Psoas muscle (tissue), 8 donors: Measurements from ENCODE around the gene RPS6KA4. TPM values are rescaled to one million over a fixed set of nuclear protein-coding genes. Genes with fewer than 3 reads are reported as not detected.

Source experiments
- ATAC-seq, 4 donors: fragments of 200-7000 bp; cut with Tn5 transposase; one replicate each; pipeline ENCODE4 v1.9.1; 2020; ENCODE audit warnings: moderate library complexity in 3 of 4, mild to moderate bottlenecking in 2 of 4
- DNase-seq, 2 donors: peaks; one replicate each; pipeline ENCODE4 v3.0.0-alpha.2; 2020
- H3K27ac ChIP-seq: fragments of 200-600 bp; one replicate; pipeline ENCODE4 v1.8.0; 2022
- H3K27me3 ChIP-seq, 3 donors: fragments of 200-600 bp in 1 of 3; one replicate each; pipeline versions ENCODE4 v1.6.1 to v1.8.0; 2013 to 2022; ENCODE audit warnings: low read length in 2 of 3, mild to moderate bottlenecking in 2 of 3, moderate library complexity in 1 of 3; ENCODE audit not compliant: insufficient read depth in 3 of 3
- H3K36me3 ChIP-seq, 2 donors: fragments of 200-600 bp in 1 of 2; one replicate each; pipeline versions ENCODE4 v1.6.1 to v1.8.0; 2013 to 2022; ENCODE audit warnings: low read depth in 1 of 2, mild to moderate bottlenecking in 1 of 2, moderate library complexity in 1 of 2; ENCODE audit not compliant: insufficient read depth in 1 of 2
- H3K4me1 ChIP-seq: fragments of 200-600 bp; one replicate; pipeline ENCODE4 v1.8.0; 2022
- H3K4me3 ChIP-seq: fragments of 200-600 bp; one replicate; pipeline ENCODE4 v1.8.0; 2022; ENCODE audit warnings: mild to moderate bottlenecking
- H3K9me3 ChIP-seq: fragments of 200-600 bp; one replicate; pipeline ENCODE4 v1.8.0; 2022
- WGBS, 3 donors: extraction: QIAGEN DNeasy Blood & Tissue Kit; methylation state at CpG; one replicate each; pipeline versions ENCODE4 v1.1.6 to v1.1.7; 2013; 5-methylcytosine and 5-hydroxymethylcytosine counted together
- intact Hi-C, 2 donors: fragments of 100-400 bp; cut with DNase I; formaldehyde crosslinking; loops; one replicate each; pipeline versions ENCODE4 v1.11.0 to v1.14.2; 2022
- polyA plus RNA-seq, 3 donors: library from polyadenylated mRNA; stranded (reverse); fragments of 200-250 nt; gene quantifications; one replicate each; pipeline ENCODE4 v1.2.3, GENCODE V29; 2013
- total RNA-seq, 4 donors: library from RNA; stranded (reverse); fragmentation: NEBNext Ultra II Directional in 2 of 4; extraction: Animal tissue kit (Norgen Biotek cat#: 25700) in 2 of 4; gene quantifications; one replicate each; pipeline versions ENCODE4 v1.2.1 to v1.2.4, GENCODE V29; 2021 to 2023
- TF ChIP-seq, protein P1 (sequence below): fragments of 200-600 bp; IDR thresholded peaks from one replicate; pipeline ENCODE4 v1.8.0; 2022; ENCODE audit warnings: antibody characterized with exemption
- donor health status: healthy with polysubstance abuse.
- donor health status: DM: no; HTN: no; CAD: no; lungs with moderate emphysema.
- donor health status: Bipolar disorder and iron deficiency.
- donor health status: healthy.
- donor health status: DM: yes; HTN: yes; CAD: no.
- donor health status: DM: no; HTN: no; CAD: no.
- donor health status: DM: no; HTN: no; CAD: no.
- donor health status: DM: yes; HTN: yes; CAD: no.

Gene RPS6KA4
- total and polyA plus RNA-seq, 7 donors: 9.5 to 15.9 (median 13.1) TPM

DNA sequence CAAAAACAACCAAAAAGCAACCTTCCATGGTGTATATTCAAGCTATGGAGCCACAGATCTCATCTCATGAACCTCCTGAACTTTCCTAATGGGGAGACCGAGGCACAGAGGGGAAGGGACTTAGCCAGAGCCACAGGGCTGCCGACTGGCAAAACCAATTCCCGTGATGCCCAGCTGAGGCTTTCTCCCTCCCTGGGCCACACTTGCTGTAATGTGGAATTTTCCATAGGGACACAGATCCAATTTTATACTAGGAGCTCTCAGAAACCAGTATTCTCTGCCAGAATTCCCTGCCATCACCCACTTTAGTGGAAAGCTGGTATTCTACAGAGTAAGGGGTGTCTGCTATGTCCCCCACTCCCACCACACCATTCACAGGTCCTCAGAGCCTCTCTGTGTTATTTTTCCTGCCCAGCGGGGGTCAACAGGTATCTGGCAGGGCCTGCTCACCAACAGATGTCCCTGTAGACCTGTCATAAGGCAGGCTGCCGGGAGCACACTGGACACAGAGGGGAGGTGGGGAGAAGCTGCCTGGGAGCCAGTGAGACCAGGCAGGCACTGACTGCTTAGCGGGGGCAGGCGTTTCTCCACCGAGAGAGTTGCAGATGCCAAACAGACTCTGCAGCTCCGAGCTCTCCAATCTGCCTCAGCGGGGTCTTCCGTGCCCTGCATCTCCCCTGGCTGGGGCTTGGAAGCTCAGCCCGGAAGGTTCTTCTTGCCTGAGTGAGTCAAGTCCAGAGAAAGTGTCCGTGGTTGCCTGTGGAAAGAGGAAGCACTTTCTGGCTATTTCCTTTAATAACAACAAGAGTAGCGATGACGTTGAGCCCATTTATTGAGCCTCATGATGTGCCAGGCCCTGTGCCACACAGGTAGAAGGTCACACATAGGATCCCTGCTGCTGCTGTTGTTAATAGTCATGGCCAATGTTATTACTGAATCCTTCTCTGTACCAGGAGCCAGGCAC, 26.3 kb downstream of the RPS6KA4 start:
- WGBS, 3 donors: 58 to 68% (median 62%) methylated on average over 15 of the region's 15 CpGs

DNA sequence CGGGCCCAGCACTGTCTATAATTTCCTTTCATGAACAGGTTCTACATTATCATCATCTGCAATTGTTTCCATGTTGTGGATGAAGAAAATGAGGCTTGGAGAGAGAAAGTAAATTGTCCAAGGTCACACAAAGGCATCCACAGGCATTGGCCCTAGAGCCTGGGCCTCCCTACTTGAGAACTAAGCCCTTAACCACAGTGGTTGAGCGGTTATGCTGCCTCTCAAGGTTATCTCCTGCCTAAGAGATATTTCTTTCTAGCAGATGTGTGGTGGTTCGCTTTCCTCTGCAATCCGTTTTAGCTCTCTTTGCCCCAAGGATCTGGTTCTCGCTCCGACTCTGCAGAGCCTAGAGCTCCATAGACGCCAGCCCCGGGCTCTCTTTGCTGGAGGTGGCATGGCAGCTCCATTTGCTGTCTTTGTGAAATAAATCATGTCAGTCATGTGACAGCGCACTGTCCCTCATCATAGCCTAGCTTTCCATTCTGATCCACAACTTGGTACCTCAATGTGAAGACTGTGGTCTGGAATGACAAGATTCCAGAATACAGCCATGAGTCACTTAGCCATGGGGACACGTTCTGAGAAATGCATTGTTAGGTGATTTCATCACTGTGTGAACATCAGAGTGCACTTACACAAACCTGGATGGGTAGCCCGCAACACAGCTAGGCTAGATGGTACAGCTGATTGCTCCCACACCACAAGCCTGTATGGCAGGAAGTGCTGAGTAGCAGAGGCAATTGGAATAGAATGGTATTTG, 27.2 kb downstream of the RPS6KA4 start:
- intact Hi-C loops: no loop called here
- H3K4me3 ChIP-seq: no peak overlapping the region
- DNase-seq: no peak
- H3K36me3 ChIP-seq: no peaks in the 10 kb centered on the region
- no peaks in the 10 kb centered on the region for H3K9me3 ChIP-seq
- no peak overlapping the region for H3K27ac ChIP-seq
- H3K4me1 ChIP-seq: peaks cover 5% of the 10 kb centered on the region
- no peaks in the 10 kb centered on the region for H3K27me3 ChIP-seq
- peak in 1 of 4 donors; percentile 32 for ATAC-seq
- WGBS, 3 donors: 90 to 91% (median 91%) methylated on average over 11 of the region's 11 CpGs
- TF ChIP-seq, protein P1, sequence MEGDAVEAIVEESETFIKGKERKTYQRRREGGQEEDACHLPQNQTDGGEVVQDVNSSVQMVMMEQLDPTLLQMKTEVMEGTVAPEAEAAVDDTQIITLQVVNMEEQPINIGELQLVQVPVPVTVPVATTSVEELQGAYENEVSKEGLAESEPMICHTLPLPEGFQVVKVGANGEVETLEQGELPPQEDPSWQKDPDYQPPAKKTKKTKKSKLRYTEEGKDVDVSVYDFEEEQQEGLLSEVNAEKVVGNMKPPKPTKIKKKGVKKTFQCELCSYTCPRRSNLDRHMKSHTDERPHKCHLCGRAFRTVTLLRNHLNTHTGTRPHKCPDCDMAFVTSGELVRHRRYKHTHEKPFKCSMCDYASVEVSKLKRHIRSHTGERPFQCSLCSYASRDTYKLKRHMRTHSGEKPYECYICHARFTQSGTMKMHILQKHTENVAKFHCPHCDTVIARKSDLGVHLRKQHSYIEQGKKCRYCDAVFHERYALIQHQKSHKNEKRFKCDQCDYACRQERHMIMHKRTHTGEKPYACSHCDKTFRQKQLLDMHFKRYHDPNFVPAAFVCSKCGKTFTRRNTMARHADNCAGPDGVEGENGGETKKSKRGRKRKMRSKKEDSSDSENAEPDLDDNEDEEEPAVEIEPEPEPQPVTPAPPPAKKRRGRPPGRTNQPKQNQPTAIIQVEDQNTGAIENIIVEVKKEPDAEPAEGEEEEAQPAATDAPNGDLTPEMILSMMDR: no peak

More for the DNA sequence above, 26.3 kb downstream of the RPS6KA4 start:
- Histone ChIP-seq H3K27ac (no peak overlapping the region), H3K9me3 (no peaks in the 10 kb centered on the region), H3K36me3 (no peaks in the 10 kb centered on the region), H3K4me1 (peaks cover 5% of the 10 kb centered on the region), H3K27me3 (no peaks in the 10 kb centered on the region), H3K4me3 (no peak overlapping the region)
- ATAC-seq (peak in 1 of 4 donors; percentile 21), DNase-seq (no peak)
- intact Hi-C loops: no loop called here
- TF ChIP-seq, protein P1: no peak

DNA sequence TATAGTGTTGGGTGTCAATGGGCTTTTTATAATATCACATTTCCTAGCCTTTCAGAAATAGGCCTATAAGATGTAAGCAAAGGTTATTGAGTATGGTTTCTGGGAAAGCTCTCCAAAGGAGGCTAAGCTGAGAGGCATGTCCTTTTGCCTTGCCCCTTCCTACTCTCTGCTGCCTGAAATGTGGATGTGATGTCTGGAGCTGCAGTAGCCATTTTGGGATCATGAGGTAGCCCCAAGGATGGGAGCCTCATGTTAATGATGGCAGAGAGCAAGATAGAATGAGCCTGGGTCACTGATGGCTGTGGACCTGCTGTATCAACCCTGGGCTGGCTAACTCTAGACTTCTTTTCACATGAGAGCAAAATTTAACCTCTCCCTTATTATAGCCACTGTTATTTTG, 29.0 kb downstream of the RPS6KA4 start:
- Histone ChIP-seq H3K9me3 (no peaks in the 10 kb centered on the region), H3K4me3 (no peak overlapping the region), H3K27me3 (no peaks in the 10 kb centered on the region), H3K27ac (no peak overlapping the region), H3K36me3 (no peaks in the 10 kb centered on the region), H3K4me1 (peaks cover 5% of the 10 kb centered on the region)
- no peak for ATAC-seq
- DNase-seq: no peak
- intact Hi-C loops: no loop called here
- TF ChIP-seq, protein P1: no peak

DNA sequence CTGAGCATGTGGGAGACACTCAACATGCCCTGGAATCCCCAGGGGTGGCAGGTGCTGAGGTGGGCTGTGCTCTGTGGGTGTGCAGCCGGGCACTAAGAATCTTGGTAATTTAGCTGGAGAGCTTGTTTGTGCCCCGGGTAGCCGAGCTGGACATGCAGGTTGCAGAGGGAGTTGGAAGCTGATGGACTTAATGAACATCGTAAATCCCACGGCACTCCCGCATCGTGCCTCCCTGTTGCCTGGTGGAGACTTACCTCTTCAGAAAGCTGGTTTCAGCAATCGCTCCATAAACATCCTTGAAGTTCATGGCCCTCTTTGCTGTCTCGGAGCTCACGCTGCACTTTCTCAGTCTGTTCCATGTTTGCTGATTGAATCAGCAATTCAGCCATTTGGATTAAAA, 29.9 kb downstream of the RPS6KA4 start:
- ATAC-seq (no peak), DNase-seq (no peak)
- TF ChIP-seq, protein P1: no peak
- Histone ChIP-seq H3K4me1 (peaks cover 5% of the 10 kb centered on the region), H3K9me3 (no peaks in the 10 kb centered on the region), H3K4me3 (no peak overlapping the region), H3K27me3 (no peaks in the 10 kb centered on the region), H3K36me3 (no peaks in the 10 kb centered on the region), H3K27ac (no peak overlapping the region)
- intact Hi-C loops: no loop called here
- WGBS, 3 donors: 69 to 79% (median 76%) methylated on average over 10 of the region's 10 CpGs
